ENCODE data around the gene SLC24A3.

SLC24A3 gene

GRCh38 chr20:19713822-19714578 lies 501.6 kb downstream of the SLC24A3 start:
- CTCF ChIA-PET = no interaction called here
- no peak for DNase-seq (ENCODE audit: extremely low spot score)
- POLR2A ChIA-PET = no interaction called here
- no peak for TF ChIP-seq ELF4 (IDR thresholded peaks at IDR 0.05)
- no peak for TF ChIP-seq NFRKB (IDR thresholded peaks at IDR 0.05)
- no peak for TF ChIP-seq BHLHE40 (IDR thresholded peaks at IDR 0.05; ENCODE audit: borderline replicate concordance)
- no peak for TF ChIP-seq FOXM1 (IDR thresholded peaks at IDR 0.05; ENCODE audit: borderline replicate concordance)
- TF ChIP-seq ARNT (IDR thresholded peaks at IDR 0.05) = no peak
- no peak for TF ChIP-seq PKNOX1 (IDR thresholded peaks at IDR 0.05)
- TF ChIP-seq LEF1 (IDR thresholded peaks at IDR 0.05; ENCODE audit: borderline replicate concordance) = no peak
- TF ChIP-seq ZNF384 (IDR thresholded peaks at IDR 0.05) = no peak
- no peak for TF ChIP-seq CTBP1 (IDR thresholded peaks at IDR 0.05; ENCODE audit: borderline replicate concordance)
- no peak for TF ChIP-seq SUZ12 (IDR thresholded peaks at IDR 0.05)
- no peak for TF ChIP-seq FOXK2 (IDR thresholded peaks at IDR 0.05)

GRCh38 chr20:19714579-19714840 lies 502.1 kb downstream of the SLC24A3 start:
- no peak for DNase-seq (ENCODE audit: extremely low spot score)
- ChIA-PET POLR2A (no interaction called here), CTCF (no interaction called here)
- no peak for TF ChIP-seq BHLHE40 (IDR thresholded peaks at IDR 0.05; ENCODE audit: borderline replicate concordance)
- no peak for TF ChIP-seq FOXM1 (IDR thresholded peaks at IDR 0.05; ENCODE audit: borderline replicate concordance)

- DNase-seq (ENCODE audit: extremely low spot score) = no peak
- TF ChIP-seq PKNOX1 (IDR thresholded peaks at IDR 0.05) = no peak
- TF ChIP-seq ELF4 (IDR thresholded peaks at IDR 0.05) = no peak
- TF ChIP-seq ZNF384 (IDR thresholded peaks at IDR 0.05) = no peak
- no peak for TF ChIP-seq BHLHE40 (IDR thresholded peaks at IDR 0.05; ENCODE audit: borderline replicate concordance)
- TF ChIP-seq LEF1 (IDR thresholded peaks at IDR 0.05; ENCODE audit: borderline replicate concordance) = no peak
- TF ChIP-seq L3MBTL2 (conservative IDR thresholded peaks at IDR 0.05) = no peak
- no peak for TF ChIP-seq TARDBP (IDR thresholded peaks at IDR 0.05)
- no peak for TF ChIP-seq CTBP1 (IDR thresholded peaks at IDR 0.05; ENCODE audit: borderline replicate concordance)
- TF ChIP-seq NFRKB (IDR thresholded peaks at IDR 0.05) = no peak
- TF ChIP-seq HDGF (IDR thresholded peaks at IDR 0.05; ENCODE audit: borderline replicate concordance) = no peak
- no peak for TF ChIP-seq FOXM1 (IDR thresholded peaks at IDR 0.05; ENCODE audit: borderline replicate concordance)
- TF ChIP-seq SUZ12 (IDR thresholded peaks at IDR 0.05) = no peak
- TF ChIP-seq ARNT (IDR thresholded peaks at IDR 0.05) = no peak
- no peak for TF ChIP-seq FOXA1 (IDR thresholded peaks at IDR 0.05)
- TF ChIP-seq FOXK2 (IDR thresholded peaks at IDR 0.05) = no peak
- POLR2A ChIA-PET = no interaction called here
- CTCF ChIA-PET = no interaction called here
Measured at GRCh38 chr20:19715986-19716385, 503.5 kb downstream of the SLC24A3 start.

GRCh38 chr20:19718880-19719279 lies 506.4 kb downstream of the SLC24A3 start:
- no peak for TF ChIP-seq PKNOX1 (IDR thresholded peaks at IDR 0.05)
- no peak for TF ChIP-seq NFRKB (IDR thresholded peaks at IDR 0.05)
- TF ChIP-seq BHLHE40 (IDR thresholded peaks at IDR 0.05; ENCODE audit: borderline replicate concordance) = no peak
- TF ChIP-seq LEF1 (IDR thresholded peaks at IDR 0.05; ENCODE audit: borderline replicate concordance) = no peak
- TF ChIP-seq SP1 (IDR thresholded peaks at IDR 0.05) = no peak
- no peak for TF ChIP-seq CTBP1 (IDR thresholded peaks at IDR 0.05; ENCODE audit: borderline replicate concordance)
- no peak for TF ChIP-seq ARNT (IDR thresholded peaks at IDR 0.05)
- no peak for DNase-seq (ENCODE audit: extremely low spot score)
- ChIA-PET CTCF (no interaction called here), POLR2A (no interaction called here)

GRCh38 chr20:19720991-19721390 lies 508.5 kb downstream of the SLC24A3 start:
- DNase-seq (ENCODE audit: extremely low spot score) = no peak
- ChIA-PET POLR2A (no interaction called here), CTCF (no interaction called here)
- no peak for TF ChIP-seq SUZ12 (IDR thresholded peaks at IDR 0.05)
- TF ChIP-seq ARNT (IDR thresholded peaks at IDR 0.05) = no peak

- DNase-seq (ENCODE audit: extremely low spot score) = no peak
- ChIA-PET CTCF (no interaction called here), POLR2A (no interaction called here)
- TF ChIP-seq FOXK2 (IDR thresholded peaks at IDR 0.05) (no peak), CTBP1 (IDR thresholded peaks at IDR 0.05; ENCODE audit: borderline replicate concordance) (no peak), ELF4 (IDR thresholded peaks at IDR 0.05) (no peak), PKNOX1 (IDR thresholded peaks at IDR 0.05) (no peak), ARNT (IDR thresholded peaks at IDR 0.05) (no peak), LEF1 (IDR thresholded peaks at IDR 0.05; ENCODE audit: borderline replicate concordance) (no peak), FOXA1 (IDR thresholded peaks at IDR 0.05) (no peak), ZNF384 (IDR thresholded peaks at IDR 0.05) (no peak), FOXM1 (IDR thresholded peaks at IDR 0.05; ENCODE audit: borderline replicate concordance) (no peak), SUZ12 (IDR thresholded peaks at IDR 0.05) (no peak), NFRKB (IDR thresholded peaks at IDR 0.05) (no peak), L3MBTL2 (conservative IDR thresholded peaks at IDR 0.05) (no peak)
Measured at GRCh38 chr20:19723051-19723450, 510.6 kb downstream of the SLC24A3 start.
